Karpas-422 (cell line): Measurements from ENCODE around the gene RASGRP1. TPM values are rescaled to one million over a fixed set of nuclear protein-coding genes. Genes with fewer than 3 reads are reported as not detected.
A peak's percentile ranks its signal among the peaks of the same experiment; 100 is the strongest.

Experiments
- DNase-seq: peaks from one replicate; pipeline ENCODE4 v3.0.0-alpha.2; 2015
- H2AFZ ChIP-seq: fragments of 200-600 bp; sonication (generic); 2 replicates; pipeline ENCODE4 v1.6.1; 2014; ENCODE audit warnings: antibody characterized with exemption, low read length, mixed read lengths
- H3K27ac ChIP-seq: fragments of 200-600 bp; sonication (generic); 2 replicates; pipeline ENCODE4 v1.5.1; 2014; ENCODE audit warnings: mild to moderate bottlenecking, low read length, moderate library complexity
- H3K27me3 ChIP-seq: fragments of 200-600 bp; sonication (generic); 2 replicates; pipeline ENCODE4 v1.6.1; 2014; ENCODE audit warnings: low read length, mixed read lengths
- H3K36me3 ChIP-seq: fragments of 200-600 bp; sonication (generic); 2 replicates; pipeline ENCODE4 v1.6.1; 2014; ENCODE audit warnings: low read length, mixed read lengths; ENCODE audit not compliant: insufficient read depth
- H3K4me1 ChIP-seq: fragments of 200-600 bp; sonication (generic); 2 replicates; pipeline ENCODE4 v1.6.1; 2014; ENCODE audit warnings: mild to moderate bottlenecking, low read length, mixed read lengths
- H3K4me2 ChIP-seq: fragments of 200-600 bp; sonication (generic); 2 replicates; pipeline ENCODE4 v1.6.1; 2014; ENCODE audit warnings: low read length, low read depth, mild to moderate bottlenecking; ENCODE audit not compliant: poor library complexity, severe bottlenecking
- H3K4me3 ChIP-seq: fragments of 200-600 bp; sonication (generic); 2 replicates; pipeline ENCODE4 v1.5.1; 2014; ENCODE audit warnings: mild to moderate bottlenecking, antibody characterized with exemption, low read length, mixed read lengths
- H3K79me2 ChIP-seq: fragments of 200-600 bp; sonication (generic); 2 replicates; pipeline ENCODE4 v1.6.1; 2014; ENCODE audit warnings: mild to moderate bottlenecking, low read length, mixed read lengths
- H3K9ac ChIP-seq: fragments of 200-600 bp; sonication (generic); 2 replicates; pipeline ENCODE4 v1.6.0; 2014; ENCODE audit warnings: low read length
- H3K9me2 ChIP-seq: fragments of 200-600 bp; sonication (generic), shearing (Covaris generic); replicated peaks from 2 replicates; pipeline ENCODE4 v1.6.0; 2014; ENCODE audit warnings: mild to moderate bottlenecking, low read length, moderate library complexity; ENCODE audit not compliant: insufficient read depth
- H3K9me3 ChIP-seq: fragments of 300-700, 200-600 bp; sonication (generic); 2 replicates; pipeline ENCODE4 v1.6.1; 2014; ENCODE audit warnings: low read length, mixed read lengths
- H4K20me1 ChIP-seq: fragments of 200-600 bp; sonication (generic); 2 replicates; pipeline ENCODE4 v1.6.1; 2014; ENCODE audit warnings: mild to moderate bottlenecking, antibody characterized with exemption, low read length, low read depth; ENCODE audit not compliant: insufficient read depth
- total RNA-seq: library from RNA; depleted of rRNA; stranded (reverse); fragments of >200 nt; shearing (Covaris generic); gene quantifications from 2 replicates; pipeline ENCODE4 v1.2.3, GENCODE V29; 2014; ENCODE audit warnings: low replicate concordance; rRNA removed

The RASGRP1 gene
- total RNA-seq, 1 experiment from 2014 or later, result 71.1 TPM

GRCh38 chr15:38458646-38459045 lies 106.0 kb downstream of the RASGRP1 start:
- no peaks in the 10 kb centered on the region for H3K9me3 ChIP-seq
- H3K27me3 ChIP-seq, result no peaks in the 10 kb centered on the region
- H2AFZ ChIP-seq, result no peak overlapping the region
- peaks cover 6% of the 10 kb centered on the region; the same call in 1 of the 2 replicates for H4K20me1 ChIP-seq
- DNase-seq, result no peak
- H3K4me2 ChIP-seq, result no peak overlapping the region
- no peak overlapping the region for H3K4me3 ChIP-seq
- no peak overlapping the region for H3K9ac ChIP-seq
- H3K4me1 ChIP-seq, result peaks cover 50% of the 10 kb centered on the region
- no peaks in the 10 kb centered on the region for H3K36me3 ChIP-seq
- H3K79me2 ChIP-seq, result peaks cover 93% of the 10 kb centered on the region
- no peak overlapping the region for H3K27ac ChIP-seq
- H3K9me2 ChIP-seq, result no peaks in the 10 kb centered on the region

- Histone ChIP-seq H4K20me1 (peaks cover 6% of the 10 kb centered on the region; the same call in 1 of the 2 replicates), H3K4me3 (peak overlapping the region; percentile 82), H3K4me2 (peak overlapping the region; percentile 95), H3K27ac (peak overlapping the region; percentile 80), H3K9ac (peak overlapping the region; percentile 92), H3K9me2 (no peaks in the 10 kb centered on the region), H3K79me2 (peaks cover 58% of the 10 kb centered on the region), H3K36me3 (no peaks in the 10 kb centered on the region), H3K4me1 (peaks cover 32% of the 10 kb centered on the region), H3K9me3 (no peaks in the 10 kb centered on the region), H2AFZ (no peak overlapping the region), H3K27me3 (no peaks in the 10 kb centered on the region)
- peak; percentile 66 for DNase-seq
Observed at GRCh38 chr15:38455092-38455491, 109.5 kb downstream of the RASGRP1 start.

GRCh38 chr15:38454696-38455090 lies 109.9 kb downstream of the RASGRP1 start:
- peaks cover 6% of the 10 kb centered on the region; the same call in 1 of the 2 replicates for H4K20me1 ChIP-seq
- peaks cover 54% of the 10 kb centered on the region for H3K79me2 ChIP-seq
- peak overlapping the region; percentile 80 for H3K27ac ChIP-seq
- no peak for DNase-seq
- H3K4me3 ChIP-seq, result peak overlapping the region; percentile 82
- H3K9me2 ChIP-seq, result no peaks in the 10 kb centered on the region
- peak overlapping the region; percentile 95 for H3K4me2 ChIP-seq
- H2AFZ ChIP-seq, result no peak overlapping the region
- no peaks in the 10 kb centered on the region for H3K9me3 ChIP-seq
- no peaks in the 10 kb centered on the region for H3K36me3 ChIP-seq
- peaks cover 28% of the 10 kb centered on the region for H3K4me1 ChIP-seq
- no peaks in the 10 kb centered on the region for H3K27me3 ChIP-seq
- H3K9ac ChIP-seq, result peak overlapping the region; percentile 92

- Histone ChIP-seq H3K79me2 (peaks cover 48% of the 10 kb centered on the region), H4K20me1 (peaks cover 6% of the 10 kb centered on the region; the same call in 1 of the 2 replicates), H3K36me3 (no peaks in the 10 kb centered on the region), H3K4me2 (peak within 1 kb of the TSS; percentile 95), H2AFZ (peak within 1 kb of the TSS; percentile 95; the same call in 1 of the 2 replicates), H3K9ac (peak within 1 kb of the TSS; percentile 92), H3K9me3 (no peaks in the 10 kb centered on the region), H3K27me3 (no peaks in the 10 kb centered on the region), H3K4me1 (peaks cover 22% of the 10 kb centered on the region), H3K9me2 (no peaks in the 10 kb centered on the region), H3K4me3 (peak within 1 kb of the TSS; percentile 82), H3K27ac (peak within 1 kb of the TSS; percentile 80)
- DNase-seq, result peak; percentile 97
Observed at GRCh38 chr15:38453971-38454695, 110.5 kb downstream of the RASGRP1 start, which contains the start of gene FAM98B. TSS of gene FAM98B (plus strand) at chr15:38454127. CDS start at chr15:38454162, 35 bp downstream.

- Histone ChIP-seq H3K4me1 (peaks cover 11% of the 10 kb centered on the region), H3K79me2 (no peaks in the 10 kb centered on the region), H2AFZ (no peak overlapping the region), H4K20me1 (no peaks in the 10 kb centered on the region), H3K4me3 (no peak overlapping the region), H3K9me3 (no peaks in the 10 kb centered on the region), H3K9ac (no peak overlapping the region), H3K27me3 (no peaks in the 10 kb centered on the region), H3K4me2 (no peak overlapping the region), H3K36me3 (no peaks in the 10 kb centered on the region), H3K9me2 (no peaks in the 10 kb centered on the region), H3K27ac (no peak overlapping the region)
- DNase-seq, result no peak
Observed at GRCh38 chr15:38441130-38441519, 123.5 kb downstream of the RASGRP1 start.

- Histone ChIP-seq H3K9me2 (no peaks in the 10 kb centered on the region), H3K4me3 (no peak overlapping the region), H3K79me2 (no peaks in the 10 kb centered on the region), H3K4me1 (peaks cover 11% of the 10 kb centered on the region), H3K27ac (no peak overlapping the region), H3K9me3 (no peaks in the 10 kb centered on the region), H3K9ac (no peak overlapping the region), H3K27me3 (no peaks in the 10 kb centered on the region), H3K36me3 (no peaks in the 10 kb centered on the region), H4K20me1 (no peaks in the 10 kb centered on the region), H3K4me2 (peak overlapping the region; percentile 9), H2AFZ (peak overlapping the region; percentile 53; the same call in 1 of the 2 replicates)
- DNase-seq, result peak; percentile 82
Observed at GRCh38 chr15:38440353-38441129, 124.1 kb downstream of the RASGRP1 start.

Other genes starting within 250 kb of the RASGRP1 start
- 18.9 and 21.2 TPM in 2 replicates for gene FAM98B, start 110.7 kb downstream of the RASGRP1 start, total RNA-seq